Large intestine (tissue), 3 donors: ENCODE measurements around the gene ATP1B1. TPM values are rescaled to one million over a fixed set of nuclear protein-coding genes. Genes with fewer than 3 reads are reported as not detected.
"Not testable (repeated sequence)": the region's sequence is repeated elsewhere in the genome, so short reads cannot be mapped to it uniquely, and the experiment has no call there.

Experiments used
- DNase-seq, 2 donors: peaks; one replicate each; pipeline versions ENCODE4 v3.0.0 to v3.0.0-alpha.2; 2013
- H3K27ac ChIP-seq: one replicate; pipeline ENCODE4 v1.5.1; 2013; ENCODE audit warnings: low read length
- H3K27me3 ChIP-seq: 2 replicates; pipeline ENCODE4 v1.6.1; 2013; ENCODE audit warnings: low read length; ENCODE audit not compliant: control insufficient read depth, insufficient read depth
- H3K36me3 ChIP-seq: 2 replicates; pipeline ENCODE4 v1.6.1; 2013; ENCODE audit warnings: low read length; ENCODE audit not compliant: control insufficient read depth, insufficient read depth
- H3K4me1 ChIP-seq: one replicate; pipeline ENCODE4 v1.6.1; 2013; ENCODE audit warnings: low read length; ENCODE audit not compliant: control insufficient read depth, insufficient read depth
- H3K4me3 ChIP-seq: one replicate; pipeline ENCODE4 v1.5.1; 2013; ENCODE audit warnings: low read length
- H3K9me3 ChIP-seq: one replicate; pipeline ENCODE4 v1.6.1; 2013; ENCODE audit warnings: mild to moderate bottlenecking, low read depth, low read length, moderate library complexity; ENCODE audit not compliant: control insufficient read depth
- WGBS: methylation state at CpG from one replicate; pipeline ENCODE4 v1.1.5; 2013; ENCODE audit warnings: low lambda C conversion rate; ENCODE audit not compliant: insufficient coverage; 5-methylcytosine and 5-hydroxymethylcytosine counted together
- polyA plus RNA-seq: library from polyadenylated mRNA; unstranded; fragments of 120-200 nt; gene quantifications from one replicate; pipeline ENCODE4 v1.2.1, GENCODE V29; 2013

Gene ATP1B1
- polyA plus RNA-seq, 1 donor: 167 TPM

DNA sequence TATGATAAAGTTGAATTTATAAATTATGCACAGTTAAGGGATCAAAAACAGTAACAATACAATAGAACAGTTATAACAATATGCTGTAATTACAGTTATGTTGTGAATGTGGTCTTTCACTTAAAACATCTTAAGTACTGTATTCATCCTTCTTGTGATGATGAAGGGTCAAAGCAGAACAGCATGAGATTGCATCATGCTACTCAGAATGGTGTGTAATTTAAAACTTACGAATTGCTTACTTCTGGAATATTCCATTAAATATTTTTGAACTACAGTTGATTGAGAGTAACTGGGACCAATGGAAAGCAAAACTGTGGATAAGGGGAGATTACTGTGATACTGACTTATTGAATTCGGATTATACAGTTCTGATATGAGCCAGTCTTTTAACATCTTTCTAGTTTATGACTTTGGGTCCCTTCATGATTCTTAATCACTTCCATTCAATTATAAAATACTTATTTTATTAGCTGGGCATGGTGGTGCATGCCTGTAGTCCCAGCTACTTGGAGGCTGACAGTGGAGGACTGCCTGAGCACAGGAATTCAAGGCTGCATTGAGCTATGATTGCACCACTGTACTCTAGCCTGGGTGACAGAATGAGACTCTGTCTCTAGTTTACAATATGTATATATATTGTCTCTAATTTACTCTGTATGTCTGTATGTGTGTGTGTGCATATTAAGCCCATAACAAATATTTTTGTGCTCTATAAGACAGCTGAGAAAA, 43.2 kb downstream of the ATP1B1 start:
- Histone ChIP-seq H3K4me1 (peaks cover 67% of the 10 kb centered on the region), H3K4me3 (no peak overlapping the region), H3K27me3 (no peaks in the 10 kb centered on the region), H3K9me3 (no peaks in the 10 kb centered on the region), H3K36me3 (no peaks in the 10 kb centered on the region), H3K27ac (peak overlapping the region; percentile 76)
- DNase-seq: no peak
- no CpG with 5 or more reads among the region's 2 CpGs for WGBS

DNA sequence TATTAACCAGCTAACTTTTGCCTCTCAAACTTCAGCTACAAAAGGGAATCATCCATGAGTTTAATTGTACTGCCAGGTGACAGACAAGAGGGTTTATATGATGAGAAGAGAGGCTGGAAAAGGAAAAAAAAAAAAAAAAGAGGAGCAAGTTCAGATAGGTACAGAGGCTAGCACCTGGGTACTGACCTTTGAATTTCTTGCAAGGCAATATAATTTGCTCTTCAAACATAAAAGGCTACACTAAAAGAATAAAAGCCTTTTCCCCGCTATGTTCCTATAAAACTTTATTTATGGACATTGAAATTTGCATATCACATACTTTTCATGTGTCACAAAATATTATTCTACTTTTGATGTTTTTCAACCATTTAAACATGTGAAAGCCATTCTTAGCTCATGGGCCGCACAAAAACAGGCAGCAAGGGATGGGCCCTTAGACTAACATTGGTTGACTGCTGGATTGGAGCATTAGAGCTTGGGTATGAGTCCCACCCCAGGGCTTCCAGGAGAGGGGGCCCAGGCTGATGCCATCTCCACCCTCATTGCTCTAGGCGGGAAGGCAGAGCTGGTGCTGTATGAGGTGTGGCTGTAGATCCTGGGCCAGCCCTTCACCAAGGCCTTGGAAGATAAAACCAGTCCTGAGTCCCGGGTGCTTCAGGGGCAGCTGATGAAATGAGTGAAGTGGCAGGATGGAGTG, 44.3 kb downstream of the ATP1B1 start:
- Histone ChIP-seq H3K27me3 (no peaks in the 10 kb centered on the region), H3K4me3 (no peak overlapping the region), H3K27ac (peak overlapping the region; percentile 77), H3K36me3 (no peaks in the 10 kb centered on the region), H3K4me1 (peaks cover 69% of the 10 kb centered on the region), H3K9me3 (no peaks in the 10 kb centered on the region)
- 60% methylated on average over 1 of the region's 4 CpGs for WGBS
- peak; percentile 62 to 84 for DNase-seq

DNA sequence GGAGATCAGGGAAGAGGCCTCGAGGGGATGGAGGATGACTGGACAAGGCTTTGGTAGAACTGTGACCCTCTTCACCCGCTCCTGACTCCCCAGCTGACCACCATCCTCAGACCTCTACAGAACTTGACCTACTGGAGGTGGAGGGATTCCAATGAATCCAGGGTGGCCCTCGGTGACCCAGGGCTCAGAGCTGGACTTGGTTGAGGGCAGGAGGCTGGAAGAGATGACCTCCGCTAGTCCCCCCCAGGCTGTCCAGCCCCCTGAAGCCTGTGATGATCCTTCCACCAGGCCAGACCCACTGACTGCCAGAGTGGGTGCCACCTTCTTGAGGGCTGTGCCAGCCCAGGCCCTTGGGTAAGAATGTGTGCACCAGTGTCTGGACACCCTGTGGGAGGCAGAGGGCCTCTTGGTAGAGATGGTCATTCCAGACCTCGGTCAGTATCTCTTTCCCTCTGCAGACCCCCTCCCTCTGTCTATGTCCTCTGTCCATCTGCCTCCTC, 44.9 kb downstream of the ATP1B1 start:
- Histone ChIP-seq H3K36me3 (no peaks in the 10 kb centered on the region), H3K4me3 (no peak overlapping the region), H3K27ac (peak overlapping the region; percentile 77), H3K9me3 (no peaks in the 10 kb centered on the region), H3K4me1 (peaks cover 69% of the 10 kb centered on the region), H3K27me3 (no peaks in the 10 kb centered on the region)
- WGBS: no CpG with 5 or more reads among the region's 5 CpGs
- DNase-seq: no peak

DNA sequence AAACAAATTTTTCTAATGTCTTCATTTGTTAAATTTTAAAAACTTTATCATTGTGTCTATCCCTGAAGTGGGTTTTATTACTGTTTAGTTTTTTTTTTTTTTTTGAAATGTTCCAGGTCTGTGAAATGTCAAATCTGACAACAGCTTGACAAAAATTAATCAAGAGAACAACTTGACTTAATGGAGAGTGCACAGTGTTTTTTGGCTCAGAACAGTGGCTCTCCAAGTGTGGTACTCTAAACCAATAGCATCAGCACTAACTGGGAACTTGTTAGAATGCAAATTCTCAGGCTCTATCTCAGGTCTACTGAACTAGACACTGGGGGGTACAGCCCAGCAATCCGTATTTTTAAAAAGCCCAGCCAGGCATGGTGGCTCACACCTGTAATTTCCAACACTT, 49.2 kb downstream of the ATP1B1 start:
- peak overlapping the region; percentile 85 for H3K27ac ChIP-seq
- H3K4me1 ChIP-seq: peaks cover 47% of the 10 kb centered on the region
- no peaks in the 10 kb centered on the region for H3K27me3 ChIP-seq
- DNase-seq: no peak
- no peaks in the 10 kb centered on the region for H3K9me3 ChIP-seq
- H3K4me3 ChIP-seq: no peak overlapping the region
- WGBS: no CpG with 5 or more reads among the region's 1 CpG
- no peaks in the 10 kb centered on the region for H3K36me3 ChIP-seq

DNA sequence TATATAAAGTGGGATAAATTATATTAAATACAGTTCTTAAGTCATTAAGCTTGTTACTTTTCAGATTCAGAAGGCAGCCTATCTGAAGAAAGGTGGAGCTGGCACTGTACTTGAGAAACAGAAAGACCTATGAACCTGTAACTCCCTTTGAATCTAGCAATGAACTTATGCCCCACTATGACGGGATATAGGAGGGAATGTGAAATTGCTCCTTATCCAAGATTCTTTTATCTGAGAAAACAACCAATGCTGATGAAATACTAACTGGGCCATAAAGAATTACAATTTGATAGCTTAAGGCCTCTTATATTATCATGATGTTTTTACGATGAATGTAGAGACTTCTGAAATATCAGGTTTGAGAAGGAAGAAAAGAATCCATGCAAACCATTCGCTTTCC, 50.1 kb downstream of the ATP1B1 start:
- H3K36me3 ChIP-seq: no peaks in the 10 kb centered on the region
- H3K4me3 ChIP-seq: no peak overlapping the region
- no peaks in the 10 kb centered on the region for H3K27me3 ChIP-seq
- peak overlapping the region; percentile 85 for H3K27ac ChIP-seq
- WGBS: 14% methylated on average over 1 of the region's 3 CpGs
- peak; percentile 79 to 89 for DNase-seq
- H3K4me1 ChIP-seq: peaks cover 45% of the 10 kb centered on the region
- no peaks in the 10 kb centered on the region for H3K9me3 ChIP-seq

DNA sequence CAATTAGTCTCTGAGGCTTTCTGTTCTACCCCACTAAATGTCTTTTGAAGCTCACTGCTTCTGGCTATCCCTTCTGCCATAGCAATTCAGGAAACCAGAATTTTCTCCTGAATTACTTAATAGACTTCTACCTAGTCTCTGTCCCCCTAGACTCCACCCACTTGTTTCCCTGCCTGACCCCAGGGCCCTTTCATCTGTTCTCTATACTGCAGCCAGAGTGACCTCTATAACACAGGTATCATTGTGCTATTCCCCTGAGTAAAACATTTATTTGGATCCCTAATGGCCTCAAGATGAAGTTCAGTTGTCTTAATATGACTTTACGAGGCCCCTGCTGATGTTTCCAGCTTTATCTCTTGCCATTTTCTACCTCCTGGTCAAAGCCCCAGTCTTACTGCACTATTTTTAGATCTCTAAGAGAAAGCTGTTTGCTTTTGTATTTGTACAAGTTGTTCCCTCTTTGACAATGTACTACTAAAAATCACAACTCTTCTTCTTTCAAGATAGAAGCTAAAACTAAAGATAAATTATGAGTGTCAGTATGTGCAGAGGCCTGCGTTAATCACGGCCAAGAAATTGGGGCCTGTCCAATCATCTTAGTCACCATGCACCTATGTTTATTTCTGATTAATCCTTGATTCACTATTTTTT, 54.5 kb downstream of the ATP1B1 start:
- no peak overlapping the region for H3K4me3 ChIP-seq
- peaks cover 26% of the 10 kb centered on the region for H3K4me1 ChIP-seq
- H3K36me3 ChIP-seq: no peaks in the 10 kb centered on the region
- H3K27me3 ChIP-seq: no peaks in the 10 kb centered on the region
- H3K9me3 ChIP-seq: no peaks in the 10 kb centered on the region
- WGBS: 61% methylated on average over 3 of the region's 3 CpGs
- DNase-seq: peak; percentile 40 to 56
- peak overlapping the region; percentile 30 for H3K27ac ChIP-seq

DNA sequence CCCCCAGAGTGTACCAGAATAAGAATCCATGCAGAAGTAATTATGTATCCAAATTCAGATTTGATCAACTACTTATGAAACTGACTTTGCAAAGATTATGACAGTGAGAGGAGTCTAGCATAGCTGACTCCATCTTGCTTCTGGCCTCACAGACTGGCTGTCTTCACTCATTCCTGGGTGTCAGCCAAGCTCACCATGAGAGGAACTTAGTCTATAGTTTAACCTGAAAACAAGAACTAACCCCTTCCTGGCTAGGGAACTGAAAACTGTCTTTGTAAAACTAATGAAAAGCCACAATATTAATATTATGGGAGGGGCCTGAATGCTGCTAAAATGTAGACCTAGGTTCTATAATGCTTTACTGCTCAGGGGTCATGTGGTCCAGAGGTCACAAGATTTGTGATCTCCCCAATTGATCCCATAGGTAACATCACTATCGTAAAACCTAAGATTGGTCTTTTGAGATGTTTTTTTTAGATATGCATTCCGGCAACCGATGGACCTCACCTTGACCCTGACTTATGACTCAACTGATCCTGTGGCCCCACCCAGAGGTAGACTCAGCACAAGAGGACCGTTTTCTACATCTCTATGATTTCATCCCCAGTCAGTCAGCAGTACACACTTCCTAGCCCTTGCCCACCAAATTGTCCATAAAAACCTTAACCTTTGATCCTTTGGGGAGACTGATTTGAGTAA, 55.2 kb downstream of the ATP1B1 start:
- WGBS: no CpG with 5 or more reads among the region's 4 CpGs
- Histone ChIP-seq H3K27ac (peak overlapping the region; percentile 30), H3K9me3 (no peaks in the 10 kb centered on the region), H3K27me3 (no peaks in the 10 kb centered on the region), H3K4me1 (peaks cover 21% of the 10 kb centered on the region), H3K4me3 (no peak overlapping the region), H3K36me3 (no peaks in the 10 kb centered on the region)
- no peak for DNase-seq

DNA sequence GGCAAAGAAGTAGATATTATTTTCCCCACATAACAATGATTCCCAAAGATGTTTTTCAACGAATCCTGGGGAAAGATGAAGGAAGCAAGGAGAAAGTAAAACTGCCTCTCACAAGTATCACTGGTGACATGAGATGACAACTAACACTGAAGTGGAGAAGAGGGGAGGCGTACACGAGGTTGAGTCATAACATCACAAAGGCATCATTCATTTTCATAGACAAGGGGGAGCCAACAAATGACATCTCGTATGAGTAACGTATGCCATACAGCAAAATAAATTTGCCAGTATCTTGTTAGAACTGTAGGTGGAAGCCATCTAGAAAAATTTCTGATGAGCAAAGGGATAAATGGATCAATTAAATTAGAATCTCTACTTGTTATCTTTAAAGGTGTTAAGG, 56.6 kb downstream of the ATP1B1 start:
- Histone ChIP-seq H3K27ac (no peak overlapping the region), H3K27me3 (no peaks in the 10 kb centered on the region), H3K36me3 (no peaks in the 10 kb centered on the region), H3K4me3 (no peak overlapping the region), H3K4me1 (peaks cover 9% of the 10 kb centered on the region), H3K9me3 (no peaks in the 10 kb centered on the region)
- 100% methylated on average over 1 of the region's 5 CpGs for WGBS
- no peak for DNase-seq

DNA sequence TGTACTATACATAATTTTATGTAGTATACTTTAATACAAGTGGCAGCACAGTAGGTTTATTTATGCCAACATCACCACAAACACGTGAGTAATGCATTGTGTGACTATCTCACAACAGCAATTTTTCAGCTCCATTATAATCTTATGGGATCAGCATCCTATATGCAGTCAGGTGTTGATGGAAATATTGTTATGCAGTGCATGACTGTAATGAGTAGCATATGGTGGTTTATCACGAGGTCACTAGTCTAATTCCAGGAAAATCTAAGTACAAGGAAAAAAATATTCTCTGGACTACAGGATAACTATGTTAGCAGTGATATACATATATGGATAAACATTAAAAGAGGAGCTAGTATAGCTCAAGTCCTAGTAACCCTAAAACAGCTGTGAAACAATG, 69.0 kb downstream of the ATP1B1 start:
- no peaks in the 10 kb centered on the region for H3K27me3 ChIP-seq
- no peak for DNase-seq
- 100% methylated on average over 1 of the region's 2 CpGs for WGBS
- H3K4me3 ChIP-seq: no peak overlapping the region
- H3K4me1 ChIP-seq: no peaks in the 10 kb centered on the region
- H3K27ac ChIP-seq: no peak overlapping the region
- H3K9me3 ChIP-seq: no peaks in the 10 kb centered on the region
- H3K36me3 ChIP-seq: no peaks in the 10 kb centered on the region

DNA sequence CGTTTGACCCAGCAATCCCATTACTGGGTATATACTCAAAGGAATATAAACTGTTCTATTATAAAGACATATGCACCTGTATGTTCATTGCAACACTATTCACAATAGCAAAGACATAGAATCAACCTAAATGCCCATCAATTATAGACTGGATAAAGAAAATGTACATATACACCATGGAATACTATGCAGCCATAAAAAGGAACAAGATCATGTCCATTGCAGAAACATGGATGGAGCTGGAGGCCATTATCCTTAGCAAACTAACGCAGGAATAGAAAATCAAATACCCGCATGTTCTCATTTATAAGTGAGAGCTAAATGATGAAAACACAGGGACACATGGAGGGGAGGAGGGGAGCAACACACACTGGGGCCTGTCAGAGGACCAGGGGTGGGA, 72.9 kb downstream of the ATP1B1 start:
- not testable (repeated sequence) for H3K9me3 ChIP-seq, DNase-seq, H3K4me1 ChIP-seq, H3K4me3 ChIP-seq, H3K36me3 ChIP-seq, H3K27ac ChIP-seq, H3K27me3 ChIP-seq
- WGBS: 100% methylated on average over 1 of the region's 3 CpGs
